Heart left ventricle (tissue), 13 donors: ENCODE data around the gene CRLF2.
"Not testable (repeated sequence)": the region's sequence is repeated elsewhere in the genome, so short reads cannot be mapped to it uniquely, and the experiment has no call there.

ENCODE experiments used
- CTCF ChIP-seq, 12 donors: fragments of 200-600 bp; sonication (generic) in 4 of 12; IDR thresholded peaks; one replicate each; pipeline versions ENCODE4 v1.5.0 to v1.8.0; 2018 to 2022; ENCODE audit warnings: antibody characterized with exemption in 12 of 12, mild to moderate bottlenecking in 5 of 12
- POLR2A ChIP-seq, 2 donors: fragments of 450-650 bp; IDR thresholded peaks; one replicate each; pipeline ENCODE4 v1.6.1; 2017; ENCODE audit warnings: antibody characterized with exemption in 2 of 2, mild to moderate bottlenecking in 2 of 2, moderate library complexity in 2 of 2
- donor health status: ischemic (EF 13 %, LVEDD 7.1; RV severe dilation, severe dysfunction).
- donor health status: DM: no; HTN: yes; CAD: no.
- donor health status: DM: no; HTN: no; CAD: no.
- donor health status: ischemic (EF 25% LVEDD 6.9; RV normal size, moderate dysfunction).
- donor health status: ischemic (EF 25% LVEDD 5.7; RV mildly dilated, moderate dysfunction).
- donor health status: ischemic (EF 35%, LVEDD 5.7; RV mildly dilated, moderate dysfunction).
- donor health status: nonischemic (EF 11% LVEDD 7.7; RV severe dilation, severe dysfunction).
- donor health status: DM: yes; HTN: yes; CAD: no.
- donor health status: PGD.
- donor health status: ischemic (EF 29% LVEDD 5.4; RV normal size, mild dysfunction).
- donor health status: nonischemic (EF 23%, LVEDD 6.1; RV moderate dilation, normal function).

GRCh38 chrX:1240551-1240950 lies 28.1 kb upstream of the CRLF2 start:
- not testable (repeated sequence) for TF ChIP-seq CTCF, POLR2A (IDR thresholded peaks at IDR 0.05)
